ENCODE results near the gene IL1RAPL1.

DNA sequence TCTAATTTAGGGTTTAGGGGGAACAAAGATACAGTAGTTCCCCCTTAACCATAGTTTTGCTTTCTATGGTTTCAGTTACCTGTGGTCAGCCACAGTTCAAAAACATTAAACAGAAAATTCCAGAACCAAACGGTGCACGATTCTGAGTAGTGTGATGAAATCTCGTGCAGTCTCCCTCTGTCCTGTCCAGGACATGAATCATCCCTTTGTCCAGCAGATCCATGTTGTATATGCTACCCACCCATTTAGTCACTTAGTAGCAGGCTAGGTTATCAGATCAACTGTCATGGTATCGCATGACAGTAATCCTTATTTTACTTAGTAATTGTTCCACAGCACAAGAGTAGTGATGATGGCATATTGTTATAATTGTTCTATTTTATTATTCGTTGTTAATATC is 556.1 kb downstream of the IL1RAPL1 start:
- TF ChIP-seq, protein P1, sequence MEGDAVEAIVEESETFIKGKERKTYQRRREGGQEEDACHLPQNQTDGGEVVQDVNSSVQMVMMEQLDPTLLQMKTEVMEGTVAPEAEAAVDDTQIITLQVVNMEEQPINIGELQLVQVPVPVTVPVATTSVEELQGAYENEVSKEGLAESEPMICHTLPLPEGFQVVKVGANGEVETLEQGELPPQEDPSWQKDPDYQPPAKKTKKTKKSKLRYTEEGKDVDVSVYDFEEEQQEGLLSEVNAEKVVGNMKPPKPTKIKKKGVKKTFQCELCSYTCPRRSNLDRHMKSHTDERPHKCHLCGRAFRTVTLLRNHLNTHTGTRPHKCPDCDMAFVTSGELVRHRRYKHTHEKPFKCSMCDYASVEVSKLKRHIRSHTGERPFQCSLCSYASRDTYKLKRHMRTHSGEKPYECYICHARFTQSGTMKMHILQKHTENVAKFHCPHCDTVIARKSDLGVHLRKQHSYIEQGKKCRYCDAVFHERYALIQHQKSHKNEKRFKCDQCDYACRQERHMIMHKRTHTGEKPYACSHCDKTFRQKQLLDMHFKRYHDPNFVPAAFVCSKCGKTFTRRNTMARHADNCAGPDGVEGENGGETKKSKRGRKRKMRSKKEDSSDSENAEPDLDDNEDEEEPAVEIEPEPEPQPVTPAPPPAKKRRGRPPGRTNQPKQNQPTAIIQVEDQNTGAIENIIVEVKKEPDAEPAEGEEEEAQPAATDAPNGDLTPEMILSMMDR (IDR thresholded peaks at IDR 0.05) = no peak
- no peak for TF ChIP-seq POLR2A (IDR thresholded peaks at IDR 0.05)

Data from thyroid gland (tissue), 4 donors.